ENCODE measurements around the gene PPM1E. TPM values are rescaled to one million over a fixed set of nuclear protein-coding genes. Genes with fewer than 3 reads are reported as not detected.

Gene PPM1E
- total RNA-seq, 4 donors from 2014 or later: 0.08 to 0.11 TPM; not detected in 2

DNA sequence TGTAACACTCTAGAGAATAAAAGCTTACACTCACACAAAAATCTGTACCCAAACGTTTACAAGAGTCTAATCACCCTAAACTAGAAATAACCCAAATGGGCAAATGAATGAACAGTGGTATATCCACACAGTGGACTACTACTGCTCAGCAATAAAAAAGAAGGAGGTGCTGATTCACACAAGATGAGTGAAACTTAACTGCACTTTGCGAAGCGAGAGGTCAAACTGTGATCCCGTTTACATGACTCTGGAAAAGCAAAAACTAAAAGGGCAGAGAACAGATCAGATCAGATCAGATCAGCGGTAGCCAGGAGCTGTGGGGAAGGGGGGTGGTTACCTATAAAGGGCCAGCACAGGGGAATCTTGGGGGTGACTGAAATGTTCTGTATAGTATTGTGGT, 237.7 kb downstream of the PPM1E start:
- H3K36me3 ChIP-seq: peaks cover 4% of the 10 kb centered on the region
- TF ChIP-seq POLR2A (IDR thresholded peaks at IDR 0.05) (no peak), POLR2AphosphoS5 (IDR thresholded peaks at IDR 0.05) (no peak), EP300 (IDR thresholded peaks at IDR 0.05) (no peak)
- TF ChIP-seq, protein P1, sequence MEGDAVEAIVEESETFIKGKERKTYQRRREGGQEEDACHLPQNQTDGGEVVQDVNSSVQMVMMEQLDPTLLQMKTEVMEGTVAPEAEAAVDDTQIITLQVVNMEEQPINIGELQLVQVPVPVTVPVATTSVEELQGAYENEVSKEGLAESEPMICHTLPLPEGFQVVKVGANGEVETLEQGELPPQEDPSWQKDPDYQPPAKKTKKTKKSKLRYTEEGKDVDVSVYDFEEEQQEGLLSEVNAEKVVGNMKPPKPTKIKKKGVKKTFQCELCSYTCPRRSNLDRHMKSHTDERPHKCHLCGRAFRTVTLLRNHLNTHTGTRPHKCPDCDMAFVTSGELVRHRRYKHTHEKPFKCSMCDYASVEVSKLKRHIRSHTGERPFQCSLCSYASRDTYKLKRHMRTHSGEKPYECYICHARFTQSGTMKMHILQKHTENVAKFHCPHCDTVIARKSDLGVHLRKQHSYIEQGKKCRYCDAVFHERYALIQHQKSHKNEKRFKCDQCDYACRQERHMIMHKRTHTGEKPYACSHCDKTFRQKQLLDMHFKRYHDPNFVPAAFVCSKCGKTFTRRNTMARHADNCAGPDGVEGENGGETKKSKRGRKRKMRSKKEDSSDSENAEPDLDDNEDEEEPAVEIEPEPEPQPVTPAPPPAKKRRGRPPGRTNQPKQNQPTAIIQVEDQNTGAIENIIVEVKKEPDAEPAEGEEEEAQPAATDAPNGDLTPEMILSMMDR (IDR thresholded peaks at IDR 0.05): no peak
- 81% methylated on average over 5 of the region's 5 CpGs for WGBS
- no peak for DNase-seq (ENCODE audit: low spot score in 2 of 2)
- H3K27ac ChIP-seq: no peak overlapping the region
- H3K4me1 ChIP-seq: no peaks in the 10 kb centered on the region
- H3K9me3 ChIP-seq: no peaks in the 10 kb centered on the region
- no peaks in the 10 kb centered on the region for H3K27me3 ChIP-seq
- no peak overlapping the region for H3K4me3 ChIP-seq

DNA sequence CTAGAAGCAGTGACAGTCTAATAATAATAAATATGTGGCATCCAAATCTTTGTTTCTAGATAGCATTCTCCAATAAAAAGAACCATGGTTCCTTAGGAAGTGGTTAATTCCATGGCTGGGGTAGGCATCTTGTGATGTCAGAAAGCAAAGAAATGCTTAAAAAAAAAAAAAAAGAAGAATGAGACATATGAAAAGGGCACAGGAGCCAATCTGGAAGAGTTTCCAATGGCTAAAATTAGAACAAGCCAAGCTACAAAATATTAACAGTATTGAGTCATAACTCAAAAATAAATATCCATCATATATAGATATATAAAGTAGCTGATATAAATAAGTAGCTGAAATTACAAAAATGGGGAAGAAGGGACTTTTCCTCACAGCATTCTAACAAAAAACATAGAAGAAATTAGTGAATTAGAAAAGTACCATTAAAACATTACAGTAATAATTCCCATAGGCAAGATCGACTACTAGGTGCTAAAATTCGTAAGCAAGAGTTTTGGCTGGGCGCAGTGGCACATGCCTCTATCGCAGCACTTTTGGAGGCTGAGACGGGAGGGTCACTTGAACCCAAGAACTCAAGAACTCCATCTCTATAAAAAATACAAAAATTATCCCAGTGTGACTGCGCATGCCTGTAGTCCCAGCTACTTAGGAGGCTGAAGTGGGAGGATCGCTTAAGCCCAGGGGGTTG, 239.7 kb downstream of the PPM1E start:
- no peak overlapping the region for H3K4me3 ChIP-seq
- no peaks in the 10 kb centered on the region for H3K4me1 ChIP-seq
- WGBS: 96% methylated on average over 7 of the region's 7 CpGs
- no peak for DNase-seq (ENCODE audit: low spot score in 2 of 2)
- no peaks in the 10 kb centered on the region for H3K27me3 ChIP-seq
- H3K9me3 ChIP-seq: no peaks in the 10 kb centered on the region
- no peak overlapping the region for H3K27ac ChIP-seq
- H3K36me3 ChIP-seq: peaks cover 17% of the 10 kb centered on the region
- TF ChIP-seq POLR2AphosphoS5 (IDR thresholded peaks at IDR 0.05) (no peak), EP300 (IDR thresholded peaks at IDR 0.05) (no peak), POLR2A (IDR thresholded peaks at IDR 0.05) (no peak)
- TF ChIP-seq, protein P1 (IDR thresholded peaks at IDR 0.05): no peak

DNA sequence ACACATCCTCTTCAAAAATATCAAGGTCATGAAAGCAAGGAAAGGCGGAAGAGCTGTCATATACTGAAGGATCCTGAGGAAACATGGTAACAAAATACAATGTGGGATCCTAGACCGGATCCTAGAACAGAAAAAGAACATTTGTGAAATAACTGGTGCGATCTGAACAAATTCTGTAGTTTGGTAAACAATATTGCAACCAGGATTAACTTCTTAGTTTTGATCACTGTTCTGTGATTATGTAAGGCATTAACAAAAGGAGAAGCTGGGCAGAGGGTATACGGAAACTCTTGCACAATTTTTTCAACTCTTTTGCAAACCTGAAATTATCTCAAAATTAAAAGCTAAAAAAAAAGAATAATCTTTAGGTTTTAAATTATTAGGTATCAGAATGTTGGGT, 241.3 kb downstream of the PPM1E start:
- Histone ChIP-seq H3K27ac (no peak overlapping the region), H3K36me3 (peaks cover 28% of the 10 kb centered on the region), H3K27me3 (no peaks in the 10 kb centered on the region), H3K4me3 (no peak overlapping the region), H3K4me1 (no peaks in the 10 kb centered on the region), H3K9me3 (no peaks in the 10 kb centered on the region)
- DNase-seq (ENCODE audit: low spot score in 2 of 2): no peak
- TF ChIP-seq, protein P1 (IDR thresholded peaks at IDR 0.05): no peak
- no peak for TF ChIP-seq POLR2AphosphoS5 (IDR thresholded peaks at IDR 0.05)
- TF ChIP-seq POLR2A (IDR thresholded peaks at IDR 0.05): no peak
- no peak for TF ChIP-seq EP300 (IDR thresholded peaks at IDR 0.05)
- 87% methylated on average over 4 of the region's 4 CpGs for WGBS

DNA sequence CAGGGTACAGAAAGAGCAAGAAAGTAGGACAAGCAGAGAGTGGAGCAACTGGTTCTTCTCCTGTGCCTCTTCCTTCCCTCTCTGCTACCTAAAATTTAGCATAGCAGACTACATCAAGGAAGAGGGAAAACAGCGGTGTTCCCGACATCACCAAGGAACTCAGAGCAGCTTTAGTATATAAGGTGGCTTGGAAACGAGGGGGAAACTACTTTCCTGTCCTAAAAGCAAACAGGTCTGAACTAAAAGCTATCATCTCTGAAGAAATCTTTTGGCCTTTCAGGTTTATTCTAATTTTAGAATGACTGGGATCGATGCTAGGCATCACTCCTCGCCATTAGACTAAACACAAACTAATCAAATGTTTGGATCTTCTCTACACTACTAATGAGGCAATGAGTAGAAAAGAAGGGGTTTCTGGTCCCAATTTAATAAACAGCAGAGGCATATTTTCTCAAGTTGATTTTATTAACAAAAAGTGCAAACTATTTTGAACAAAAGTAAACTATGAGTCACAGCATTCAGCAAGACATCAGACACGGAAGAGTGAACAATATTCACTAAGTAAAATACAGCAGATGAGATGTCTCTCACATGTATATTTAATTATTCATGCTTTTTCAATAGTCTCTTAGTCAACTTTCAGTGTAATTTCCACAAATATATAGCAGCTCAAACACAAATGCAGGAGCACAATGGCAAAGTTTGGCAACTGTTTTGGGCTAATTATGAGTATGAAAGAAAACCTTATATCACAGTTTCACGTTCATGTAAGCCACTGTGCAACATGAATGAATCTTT, 242.3 kb downstream of the PPM1E start:
- Histone ChIP-seq H3K4me1 (no peaks in the 10 kb centered on the region), H3K9me3 (no peaks in the 10 kb centered on the region), H3K4me3 (no peak overlapping the region), H3K27me3 (no peaks in the 10 kb centered on the region), H3K36me3 (peaks cover 28% of the 10 kb centered on the region), H3K27ac (no peak overlapping the region)
- no peak for DNase-seq (ENCODE audit: low spot score in 2 of 2)
- WGBS: 74% methylated on average over 7 of the region's 7 CpGs
- no peak for TF ChIP-seq POLR2A (IDR thresholded peaks at IDR 0.05)
- no peak for TF ChIP-seq POLR2AphosphoS5 (IDR thresholded peaks at IDR 0.05)
- TF ChIP-seq, protein P1 (IDR thresholded peaks at IDR 0.05): no peak
- no peak for TF ChIP-seq EP300 (IDR thresholded peaks at IDR 0.05)

DNA sequence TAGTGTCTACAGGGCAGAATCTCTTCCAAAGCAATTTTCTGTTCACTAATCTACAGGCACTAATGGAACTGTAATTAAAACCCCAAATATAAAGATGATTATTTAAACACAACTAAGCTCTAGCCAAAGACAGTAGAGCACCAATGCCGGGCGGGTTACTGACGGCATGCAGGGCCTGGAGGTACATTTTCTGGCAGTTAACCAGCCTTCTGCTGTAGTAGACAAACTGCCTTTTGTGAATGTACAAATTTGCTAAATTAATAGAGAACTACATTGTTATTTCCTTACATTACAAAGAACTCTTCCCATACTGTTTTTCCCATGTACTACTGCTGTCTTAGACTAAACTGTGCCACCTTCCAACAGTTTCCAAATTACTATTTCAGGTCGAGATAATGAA, 243.2 kb downstream of the PPM1E start:
- no peaks in the 10 kb centered on the region for H3K9me3 ChIP-seq
- no peaks in the 10 kb centered on the region for H3K27me3 ChIP-seq
- TF ChIP-seq POLR2A (IDR thresholded peaks at IDR 0.05) (no peak), EP300 (IDR thresholded peaks at IDR 0.05) (no peak), POLR2AphosphoS5 (IDR thresholded peaks at IDR 0.05) (no peak)
- TF ChIP-seq, protein P1 (IDR thresholded peaks at IDR 0.05): no peak
- no peak for DNase-seq (ENCODE audit: low spot score in 2 of 2)
- no peaks in the 10 kb centered on the region for H3K4me1 ChIP-seq
- peaks cover 28% of the 10 kb centered on the region for H3K36me3 ChIP-seq
- no peak overlapping the region for H3K27ac ChIP-seq
- H3K4me3 ChIP-seq: no peak overlapping the region
- WGBS: 53% methylated on average over 4 of the region's 4 CpGs

Measured in suprapubic skin (tissue), 4 donors.